HEK293 (cell line): ENCODE measurements around the gene SCRN2.
A peak's percentile ranks its signal among the peaks of the same experiment; 100 is the strongest.

Experiments used
- KLF16 ChIP-seq: fragments of 450-650 bp; formaldehyde crosslinking; IDR thresholded peaks from 2 replicates; pipeline ENCODE4 v1.5.1; 2017; ENCODE audit warnings: missing biosample characterization, missing genetic modification characterization
- MEIS1 ChIP-seq: sonication (generic); formaldehyde crosslinking; IDR thresholded peaks from 2 replicates; pipeline ENCODE4 v1.8.1; 2022; ENCODE audit warnings: missing genetic modification reagents, mild to moderate bottlenecking, borderline replicate concordance
- PRDM4 ChIP-seq: fragments of 450-650 bp; formaldehyde crosslinking; IDR thresholded peaks from 2 replicates; pipeline ENCODE4 v1.5.1; 2017; ENCODE audit warnings: missing biosample characterization, missing genetic modification characterization
- RBAK ChIP-seq: fragments of 450-650 bp; formaldehyde crosslinking; IDR thresholded peaks from 2 replicates; pipeline ENCODE4 v1.5.1; 2016; ENCODE audit warnings: missing biosample characterization, missing genetic modification characterization
- REPIN1 ChIP-seq: fragments of 450-650 bp; formaldehyde crosslinking; IDR thresholded peaks from 2 replicates; pipeline ENCODE4 v1.5.1; 2017; ENCODE audit warnings: missing biosample characterization, missing genetic modification characterization, low read depth
- ZBTB26 ChIP-seq: fragments of 450-650 bp; formaldehyde crosslinking; optimal IDR thresholded peaks from 2 replicates; pipeline ENCODE3; 2016; ENCODE audit warnings: missing biosample characterization, mild to moderate bottlenecking, missing genetic modification characterization
- ZBTB7A ChIP-seq: fragments of 450-650 bp; formaldehyde crosslinking; IDR thresholded peaks from 2 replicates; pipeline ENCODE4 v1.5.1; 2016; ENCODE audit warnings: low read depth, missing biosample characterization, missing genetic modification characterization
- ZNF112 ChIP-seq: fragments of 450-650 bp; formaldehyde crosslinking; IDR thresholded peaks from 2 replicates; pipeline ENCODE4 v1.5.0; 2017; ENCODE audit warnings: missing biosample characterization, missing genetic modification characterization
- ZNF184 ChIP-seq: fragments of 450-650 bp; IDR thresholded peaks from 2 replicates; pipeline ENCODE4 v1.5.1; 2018; ENCODE audit warnings: missing biosample characterization, mild to moderate bottlenecking, missing genetic modification characterization
- ZNF2 ChIP-seq: fragments of 450-650 bp; formaldehyde crosslinking; IDR thresholded peaks from 2 replicates; pipeline ENCODE4 v1.5.1; 2016; ENCODE audit warnings: missing biosample characterization, missing genetic modification characterization
- ZNF202 ChIP-seq: fragments of 450-650 bp; formaldehyde crosslinking; IDR thresholded peaks from 2 replicates; pipeline ENCODE4 v1.5.1; 2016; ENCODE audit warnings: missing biosample characterization, missing genetic modification characterization, borderline replicate concordance
- ZNF211 ChIP-seq: fragments of 450-650 bp; formaldehyde crosslinking; IDR thresholded peaks from 2 replicates; pipeline ENCODE4 v1.5.1; 2016; ENCODE audit warnings: low read depth, missing biosample characterization, missing genetic modification characterization
- ZNF214 ChIP-seq: fragments of 450-650 bp; formaldehyde crosslinking; IDR thresholded peaks from 2 replicates; pipeline ENCODE4 v1.5.1; 2017; ENCODE audit warnings: missing biosample characterization, mild to moderate bottlenecking, missing genetic modification characterization, borderline replicate concordance
- ZNF24 ChIP-seq: fragments of 450-650 bp; formaldehyde crosslinking; IDR thresholded peaks from 2 replicates; pipeline ENCODE4 v1.5.1; 2016; ENCODE audit warnings: missing biosample characterization, missing genetic modification characterization
- ZNF311 ChIP-seq: fragments of 450-650 bp; formaldehyde crosslinking; IDR thresholded peaks from 2 replicates; pipeline ENCODE4 v1.5.1; 2017; ENCODE audit warnings: missing biosample characterization, missing genetic modification characterization, borderline replicate concordance
- ZNF391 ChIP-seq: fragments of 450-650 bp; formaldehyde crosslinking; IDR thresholded peaks from 2 replicates; pipeline ENCODE4 v1.5.1; 2016; ENCODE audit warnings: low read depth, missing biosample characterization, missing genetic modification characterization, borderline replicate concordance
- ZNF416 ChIP-seq: fragments of 450-650 bp; formaldehyde crosslinking; IDR thresholded peaks from 2 replicates; pipeline ENCODE4 v1.5.1; 2016; ENCODE audit warnings: missing biosample characterization, missing genetic modification characterization
- ZNF501 ChIP-seq: fragments of 450-650 bp; formaldehyde crosslinking; IDR thresholded peaks from 2 replicates; pipeline ENCODE4 v1.5.1; 2016; ENCODE audit warnings: missing biosample characterization, missing genetic modification characterization
- ZNF513 ChIP-seq: fragments of 450-650 bp; IDR thresholded peaks from 2 replicates; pipeline ENCODE4 v1.5.1; 2018; ENCODE audit warnings: missing biosample characterization, missing genetic modification characterization
- ZNF514 ChIP-seq: fragments of 450-650 bp; formaldehyde crosslinking; IDR thresholded peaks from 2 replicates; pipeline ENCODE4 v1.5.1; 2016; ENCODE audit warnings: missing biosample characterization, missing genetic modification characterization
- ZNF529 ChIP-seq: fragments of 450-650 bp; formaldehyde crosslinking; IDR thresholded peaks from 2 replicates; pipeline ENCODE4 v1.5.1; 2017; ENCODE audit warnings: missing genetic modification characterization, missing biosample characterization; ENCODE audit not compliant: insufficient replicate concordance
- ZNF544 ChIP-seq: fragments of 450-650 bp; formaldehyde crosslinking; IDR thresholded peaks from 2 replicates; pipeline ENCODE4 v1.5.0; 2017; ENCODE audit warnings: missing biosample characterization, missing genetic modification characterization
- ZNF596 ChIP-seq: fragments of 450-650 bp; IDR thresholded peaks from 2 replicates; pipeline ENCODE4 v1.5.0; 2018; ENCODE audit warnings: missing biosample characterization, mild to moderate bottlenecking, missing genetic modification characterization, moderate library complexity
- ZNF600 ChIP-seq: fragments of 450-650 bp; formaldehyde crosslinking; IDR thresholded peaks from 2 replicates; pipeline ENCODE4 v1.5.1; 2016; ENCODE audit warnings: missing biosample characterization, missing genetic modification characterization
- ZNF658 ChIP-seq: fragments of 450-650 bp; formaldehyde crosslinking; IDR thresholded peaks from 2 replicates; pipeline ENCODE4; 2016; ENCODE audit warnings: missing biosample characterization, missing genetic modification characterization
- ZNF692 ChIP-seq: fragments of 450-650 bp; formaldehyde crosslinking; IDR thresholded peaks from 2 replicates; pipeline ENCODE4 v1.5.1; 2016; ENCODE audit warnings: missing biosample characterization, missing genetic modification characterization
- ZNF747 ChIP-seq: fragments of 450-650 bp; formaldehyde crosslinking; IDR thresholded peaks from 2 replicates; pipeline ENCODE4 v1.5.1; 2016; ENCODE audit warnings: missing biosample characterization, missing genetic modification characterization
- ZNF777 ChIP-seq: fragments of 450-650 bp; formaldehyde crosslinking; IDR thresholded peaks from 2 replicates; pipeline ENCODE4 v1.5.1; 2017; ENCODE audit warnings: missing biosample characterization, missing genetic modification characterization, borderline replicate concordance
- ZSCAN16 ChIP-seq: fragments of 450-650 bp; formaldehyde crosslinking; IDR thresholded peaks from 2 replicates; pipeline ENCODE4 v1.5.1; 2016; ENCODE audit warnings: missing biosample characterization, missing genetic modification characterization
- ZSCAN30 ChIP-seq: fragments of 450-650 bp; IDR thresholded peaks from 2 replicates; pipeline ENCODE4 v1.5.1; 2018; ENCODE audit warnings: missing biosample characterization, mild to moderate bottlenecking, missing genetic modification characterization, moderate library complexity
- TF ChIP-seq, protein P1 (sequence below): fragments of 450-650 bp; formaldehyde crosslinking; IDR thresholded peaks from 2 replicates; pipeline ENCODE4 v1.5.1; 2016; ENCODE audit warnings: missing biosample characterization, missing genetic modification characterization

Gene SCRN2

DNA sequence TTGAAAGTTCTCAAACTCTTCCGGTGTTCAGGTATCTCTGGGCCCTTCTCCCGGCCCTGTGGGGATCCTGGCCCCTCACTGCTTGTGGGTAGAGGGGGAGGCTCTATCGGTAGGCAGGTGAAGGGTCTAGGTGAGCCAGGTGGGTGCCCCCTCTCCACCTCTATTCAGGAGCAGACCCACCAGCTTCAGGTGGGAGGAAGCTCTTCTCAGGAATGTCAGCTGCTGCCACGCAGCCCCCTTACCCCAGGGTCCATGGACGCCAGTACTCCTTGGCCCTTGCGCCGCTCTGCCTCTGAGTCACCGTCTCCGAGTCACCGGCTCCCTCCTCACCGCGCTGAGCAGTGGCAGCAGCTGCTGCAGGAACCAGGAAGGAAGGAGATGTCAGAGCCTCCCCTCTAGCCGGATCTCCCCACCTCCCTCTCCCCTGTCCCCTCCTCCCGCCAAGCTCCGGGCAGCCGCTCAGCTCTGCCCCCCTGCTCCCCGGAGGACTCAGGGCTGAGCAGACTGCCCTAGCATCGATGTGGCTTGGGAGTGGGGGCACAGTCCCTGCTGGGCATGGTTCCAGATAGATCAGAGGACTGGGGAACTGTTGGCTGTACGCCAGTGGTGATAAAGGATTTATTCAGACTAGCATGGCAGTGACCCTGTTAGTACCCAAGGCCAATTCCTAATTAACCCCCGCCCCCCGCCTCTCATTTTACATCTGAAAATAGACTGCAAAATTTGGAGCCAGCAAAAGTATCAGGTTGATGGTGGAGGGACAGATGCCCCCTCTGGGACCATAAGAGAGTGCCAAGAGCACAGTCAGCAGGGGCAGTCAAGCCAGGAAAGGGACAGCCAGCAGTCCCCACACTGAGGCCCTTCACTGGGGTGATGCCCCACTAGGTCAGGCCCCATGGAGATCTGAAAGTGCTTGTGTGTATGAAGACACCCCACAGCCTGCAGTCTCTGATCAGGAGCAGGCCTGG, 19.4 kb downstream of the SCRN2 start, which contains the start of gene OSBPL7 (continued):
- no peak for TF ChIP-seq ZNF513 (tag by site-specific recombination)
- TF ChIP-seq ZNF600 (tag by site-specific recombination), result peak; percentile 92
- TF ChIP-seq ZNF184 (tag by site-specific recombination), result no peak
- no peak for TF ChIP-seq ZNF529 (tag by site-specific recombination)
- TF ChIP-seq KLF16 (tag by site-specific recombination), result peak; percentile 61; the same call in 1 of the 2 replicates
- TF ChIP-seq ZNF777 (tag by site-specific recombination), result no peak
- TF ChIP-seq ZNF514 (tag by site-specific recombination), result no peak
- TF ChIP-seq ZNF112 (tag by site-specific recombination), result no peak
- TF ChIP-seq ZNF2 (tag by site-specific recombination), result 0 out of 2 replicates have a peak, but pooled peaks have one; percentile 30
- TF ChIP-seq ZNF391 (tag by site-specific recombination), result 0 out of 2 replicates have a peak, but pooled peaks have one; percentile 50
- no peak for TF ChIP-seq RBAK
- 0 out of 2 replicates have a peak, but pooled peaks have one; percentile 13 for TF ChIP-seq PRDM4 (tag by site-specific recombination)
- no peak for TF ChIP-seq ZNF596 (tag by site-specific recombination)
- no peak for TF ChIP-seq ZNF416 (tag by site-specific recombination)
- 0 out of 2 replicates have a peak, but pooled peaks have one; percentile 65 for TF ChIP-seq ZBTB7A (tag by site-specific recombination)
- peak; percentile 14 for TF ChIP-seq ZBTB26
- no peak for TF ChIP-seq ZNF544 (tag by site-specific recombination)
- no peak; the same call in 1 of the 2 replicates for TF ChIP-seq ZNF501
- TF ChIP-seq ZNF211, result no peak
- TF ChIP-seq ZNF692 (tag by site-specific recombination), result peak; percentile 55
- TF ChIP-seq ZNF311 (tag by site-specific recombination), result no peak
- TF ChIP-seq, protein P1, sequence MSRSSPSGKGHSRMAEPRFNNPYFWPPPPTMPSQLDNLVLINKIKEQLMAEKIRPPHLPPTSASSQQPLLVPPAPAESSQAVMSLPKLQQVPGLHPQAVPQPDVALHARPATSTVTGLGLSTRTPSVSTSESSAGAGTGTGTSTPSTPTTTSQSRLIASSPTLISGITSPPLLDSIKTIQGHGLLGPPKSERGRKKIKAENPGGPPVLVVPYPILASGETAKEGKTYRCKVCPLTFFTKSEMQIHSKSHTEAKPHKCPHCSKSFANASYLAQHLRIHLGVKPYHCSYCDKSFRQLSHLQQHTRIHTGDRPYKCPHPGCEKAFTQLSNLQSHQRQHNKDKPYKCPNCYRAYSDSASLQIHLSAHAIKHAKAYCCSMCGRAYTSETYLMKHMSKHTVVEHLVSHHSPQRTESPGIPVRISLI (tag by site-specific recombination), result no peak
- TF ChIP-seq ZNF202, result no peak
- no peak for TF ChIP-seq ZNF658 (tag by site-specific recombination)
- no peak for TF ChIP-seq ZNF747 (tag by site-specific recombination)
- peak; percentile 81 for TF ChIP-seq ZNF24
- no peak for TF ChIP-seq ZNF214
- TF ChIP-seq MEIS1 (CRISPR knock-in tag), result no peak
- no peak for TF ChIP-seq ZSCAN30
- peak; percentile 99 for TF ChIP-seq ZSCAN16 (tag by site-specific recombination)
- TF ChIP-seq REPIN1 (tag by site-specific recombination), result no peak
